HG03354 (cell line): ENCODE measurements around the gene SORCS2.

Source experiments
- ATAC-seq: cut with Tn5 transposase; IDR thresholded peaks from one replicate; pipeline ENCODE4 v1.9.1; 2021; ENCODE audit warnings: mild to moderate bottlenecking; ENCODE audit not compliant: unreplicated experiment, poor library complexity, severe bottlenecking

The SORCS2 gene

GRCh38 chr4:7465017-7465416, 272.7 kb downstream of the SORCS2 start:
- no peak for ATAC-seq

DNA sequence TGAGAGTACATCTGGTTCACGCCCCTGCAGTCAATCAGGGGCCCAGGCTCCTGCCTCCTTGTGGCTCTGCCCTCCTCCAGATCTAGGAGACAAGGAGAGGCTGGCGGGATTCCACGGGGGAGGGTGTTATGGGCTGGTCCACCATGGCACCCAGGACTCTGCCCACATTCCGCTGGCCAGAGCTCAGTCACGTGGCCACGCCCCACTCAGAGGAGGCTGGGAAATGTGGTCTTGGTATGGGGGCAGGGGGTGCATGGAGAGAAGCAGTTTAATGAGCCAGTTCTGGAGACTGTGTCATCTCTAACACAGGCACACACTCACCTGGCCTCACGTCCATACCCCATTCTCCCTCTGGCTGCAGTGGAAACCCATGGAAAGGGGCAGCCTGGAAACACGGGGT, 273.9 kb downstream of the SORCS2 start:
- ATAC-seq, result no peak

DNA sequence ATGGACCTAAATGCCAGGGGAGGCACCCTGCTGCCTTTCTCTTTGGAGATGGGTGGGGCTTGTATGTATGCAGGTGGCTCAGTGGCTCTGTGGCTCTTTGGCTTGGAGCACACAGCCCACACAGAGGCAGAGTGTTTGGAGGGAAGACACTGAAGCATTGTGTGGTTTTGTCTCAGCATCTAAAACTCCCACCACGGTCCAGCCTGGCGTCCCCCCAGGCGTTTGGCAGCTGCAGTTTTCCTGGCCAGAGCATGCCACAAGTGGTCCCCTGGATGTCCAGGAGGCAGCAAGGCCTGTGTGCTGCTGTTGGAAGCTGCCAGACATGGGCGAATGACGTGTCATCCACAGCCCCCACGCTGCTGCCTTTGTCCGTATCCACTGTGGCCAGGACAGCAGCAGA, 274.6 kb downstream of the SORCS2 start:
- ATAC-seq, result no peak

DNA sequence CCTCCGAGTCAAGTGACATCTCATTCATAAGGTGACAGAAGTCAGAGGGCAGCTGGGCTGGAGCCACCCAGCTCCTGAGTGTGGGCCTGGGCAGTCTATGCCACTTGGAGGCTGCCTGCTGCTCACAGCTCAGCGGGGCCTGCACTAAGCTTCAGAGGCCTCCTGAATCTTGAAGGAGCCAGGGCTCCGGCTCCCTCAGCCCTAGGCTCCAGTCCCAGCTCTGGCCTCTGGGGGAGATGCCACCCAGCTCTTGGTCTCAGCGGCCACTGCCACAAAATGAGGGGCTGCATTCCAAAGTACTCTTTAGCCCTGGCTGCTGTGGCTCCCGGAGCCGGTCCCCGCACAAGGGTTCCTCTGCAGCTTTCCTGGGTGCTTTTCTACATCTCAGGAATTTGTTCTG, 275.1 kb downstream of the SORCS2 start:
- ATAC-seq, result no peak

DNA sequence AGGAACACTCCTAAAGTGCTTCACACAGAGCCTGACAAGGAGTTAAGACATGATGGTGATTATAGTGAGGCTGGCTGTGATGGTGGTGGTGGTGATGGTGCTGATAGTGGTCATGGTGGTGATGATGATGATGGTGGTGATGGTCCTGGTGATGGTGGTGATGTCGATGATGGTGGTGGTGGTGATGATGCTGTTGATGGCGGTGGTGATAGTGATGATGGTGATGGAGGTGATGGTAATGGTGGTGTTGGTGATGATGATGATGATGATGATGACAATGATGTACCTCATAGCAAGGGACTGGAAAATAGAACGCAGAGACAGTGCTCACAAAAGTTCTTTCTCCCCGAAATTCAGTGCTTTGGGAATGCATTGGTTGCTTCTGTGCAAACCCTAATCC, 276.7 kb downstream of the SORCS2 start:
- no peak for ATAC-seq

GRCh38 chr4:7470111-7470510, 277.8 kb downstream of the SORCS2 start:
- ATAC-seq, result no peak

DNA sequence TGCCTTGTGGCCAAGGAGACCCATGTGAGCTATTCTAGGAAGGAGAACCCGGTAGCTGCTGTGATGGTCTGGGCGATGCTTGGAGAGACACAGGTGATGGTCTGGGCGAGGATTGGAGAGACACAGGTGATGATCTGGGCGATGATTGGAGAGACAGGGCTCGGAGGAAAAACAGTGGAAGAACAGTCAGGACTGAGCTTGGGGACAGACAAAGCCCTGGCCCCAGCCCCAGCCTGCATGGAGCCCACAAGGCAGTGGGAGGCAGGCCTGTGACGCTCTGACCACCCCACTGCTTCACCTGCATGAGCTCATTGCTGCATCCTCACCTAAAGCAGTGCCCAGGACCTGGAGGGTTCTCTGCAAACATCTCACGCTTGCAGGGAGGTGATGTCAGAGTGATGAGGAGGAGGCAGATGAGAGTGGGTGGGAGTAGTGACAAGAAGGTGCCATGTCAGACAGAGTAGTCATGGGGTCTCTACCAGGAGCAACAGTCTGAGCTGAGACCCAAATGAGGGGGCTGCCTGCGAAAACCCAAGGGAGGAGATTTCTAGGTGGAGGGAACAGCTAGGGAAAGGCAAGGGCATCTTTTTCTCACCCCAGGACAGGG, 278.3 kb downstream of the SORCS2 start:
- no peak for ATAC-seq

DNA sequence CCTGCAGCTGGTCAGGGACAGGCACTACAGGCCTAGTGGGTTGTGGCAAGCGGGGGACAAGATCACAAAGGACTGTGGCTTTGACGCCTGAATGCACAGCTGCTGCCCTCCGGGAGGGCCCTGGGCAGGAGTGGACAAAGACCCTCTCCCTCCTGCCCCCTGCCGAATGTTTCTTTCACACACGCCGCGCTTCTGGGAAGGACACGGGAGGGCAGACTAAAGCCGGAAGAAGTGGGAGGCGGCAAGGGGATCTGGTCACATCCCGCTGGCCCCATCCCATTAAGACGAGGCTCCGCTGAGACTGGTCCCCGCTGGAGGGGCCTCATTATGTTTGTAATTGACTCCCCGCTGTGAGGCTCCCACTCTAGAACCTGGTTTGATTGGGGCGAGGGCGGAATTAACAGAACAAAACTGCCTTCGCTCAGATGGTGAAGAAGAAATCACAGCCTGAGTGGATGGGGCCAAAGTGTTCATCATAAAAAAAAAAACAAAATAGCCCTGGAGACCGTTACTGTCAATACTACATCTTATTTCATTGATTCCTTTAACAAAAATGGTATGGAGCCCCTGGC, 280.2 kb downstream of the SORCS2 start:
- ATAC-seq, result no peak

DNA sequence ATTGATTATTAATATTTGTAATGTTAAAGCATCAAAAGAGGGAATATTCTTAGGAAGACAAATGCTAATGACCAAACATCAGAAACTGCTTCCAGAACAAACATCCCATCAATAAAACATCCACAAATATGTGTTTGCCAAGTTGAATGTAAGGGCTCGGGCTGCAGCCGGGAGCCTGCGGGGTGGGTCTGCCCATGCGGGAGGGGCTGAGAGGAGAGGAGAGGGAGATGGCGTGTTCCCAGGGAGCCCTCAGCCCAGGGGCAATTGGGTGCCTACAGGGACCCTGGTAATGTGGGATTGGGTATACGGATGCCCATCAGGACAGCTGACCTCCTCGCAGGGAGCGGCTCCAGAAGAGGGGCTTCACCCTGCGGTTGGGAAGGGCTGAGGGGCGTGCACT, 280.7 kb downstream of the SORCS2 start:
- no peak for ATAC-seq

GRCh38 chr4:7474320-7474719, 282.0 kb downstream of the SORCS2 start:
- ATAC-seq, result no peak

- ATAC-seq, result no peak
Measured at GRCh38 chr4:7475207-7475606, 282.9 kb downstream of the SORCS2 start.

GRCh38 chr4:7476820-7477219, 284.5 kb downstream of the SORCS2 start:
- no peak for ATAC-seq

DNA sequence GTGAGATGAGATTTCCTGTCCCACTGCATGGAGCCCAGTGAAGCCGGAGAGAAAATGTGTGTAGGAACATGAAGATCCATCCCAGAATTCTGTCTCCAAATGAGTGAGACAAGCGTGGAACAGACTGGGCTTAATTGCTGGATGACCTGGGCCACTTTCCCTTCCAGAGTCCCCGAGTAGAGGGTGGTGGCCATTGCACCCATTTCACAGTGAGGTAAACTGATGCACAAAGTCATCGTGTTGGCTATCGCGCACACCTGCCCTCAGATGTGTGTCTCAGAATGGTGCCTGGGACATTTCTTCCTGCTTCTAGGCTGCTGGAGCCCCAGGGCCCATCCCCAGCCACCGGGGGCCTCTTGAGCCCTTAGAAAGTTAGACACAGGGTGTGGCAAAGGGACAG, 285.4 kb downstream of the SORCS2 start:
- ATAC-seq, result no peak

DNA sequence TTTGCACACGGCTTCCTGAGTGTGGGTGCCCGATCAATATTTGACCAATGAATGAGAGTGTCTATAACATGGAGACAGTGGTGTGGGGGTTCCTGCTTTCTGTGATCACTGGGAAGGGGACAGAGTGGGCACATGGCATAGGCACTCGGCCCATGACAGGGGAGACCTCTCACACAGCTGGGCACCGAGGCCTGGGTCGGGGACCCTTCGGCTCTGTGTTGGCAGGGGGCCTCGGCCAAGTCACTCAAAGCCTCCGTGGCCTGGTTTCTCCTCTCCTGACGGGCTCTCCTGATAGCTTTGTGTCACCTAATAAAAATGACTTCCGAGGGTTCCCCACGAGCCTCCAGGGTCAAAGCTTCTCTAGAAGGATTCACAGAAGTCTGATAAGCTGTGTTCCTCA, 286.3 kb downstream of the SORCS2 start:
- no peak for ATAC-seq

- ATAC-seq, result no peak
Measured at GRCh38 chr4:7480423-7480822, 288.1 kb downstream of the SORCS2 start.

DNA sequence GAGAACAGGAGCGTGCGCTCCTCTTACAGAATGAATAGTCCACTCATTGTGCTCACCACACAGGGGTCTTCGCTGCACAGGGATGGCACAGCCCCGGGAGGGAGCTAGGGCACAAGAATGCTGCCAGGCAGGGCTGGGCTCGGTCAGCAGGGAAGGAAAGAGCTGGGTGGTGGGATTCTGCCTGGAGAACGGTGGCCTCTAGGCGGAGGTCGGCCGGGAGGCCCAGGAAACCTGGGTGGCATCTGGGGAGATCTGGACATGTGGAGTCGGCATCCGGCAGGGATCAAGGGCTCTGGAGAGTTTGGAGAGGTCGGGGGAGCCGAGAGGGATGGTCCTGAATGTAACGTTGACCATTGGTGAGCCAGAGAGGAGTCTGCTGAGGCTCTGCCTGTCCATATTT, 288.9 kb downstream of the SORCS2 start:
- no peak for ATAC-seq

DNA sequence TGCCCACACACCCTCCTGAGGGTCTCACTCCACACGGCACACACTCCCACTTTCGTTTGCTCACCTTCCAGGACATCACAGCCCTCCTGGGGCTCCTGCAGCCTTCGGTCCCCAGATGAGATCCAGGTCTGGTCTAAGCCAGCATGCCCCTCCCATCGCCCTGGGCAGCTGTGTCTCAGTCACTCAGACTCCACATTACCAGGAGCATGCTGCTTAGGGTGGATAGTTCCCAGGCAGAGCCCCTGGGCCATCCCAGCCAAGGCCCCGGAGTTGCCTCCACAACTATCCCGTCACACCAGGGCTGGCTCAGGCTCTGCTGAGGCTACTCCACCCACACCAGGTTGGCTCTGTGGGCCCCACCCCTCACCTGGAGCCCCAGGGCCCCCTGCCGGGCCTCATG, 292.8 kb downstream of the SORCS2 start:
- no peak for ATAC-seq

DNA sequence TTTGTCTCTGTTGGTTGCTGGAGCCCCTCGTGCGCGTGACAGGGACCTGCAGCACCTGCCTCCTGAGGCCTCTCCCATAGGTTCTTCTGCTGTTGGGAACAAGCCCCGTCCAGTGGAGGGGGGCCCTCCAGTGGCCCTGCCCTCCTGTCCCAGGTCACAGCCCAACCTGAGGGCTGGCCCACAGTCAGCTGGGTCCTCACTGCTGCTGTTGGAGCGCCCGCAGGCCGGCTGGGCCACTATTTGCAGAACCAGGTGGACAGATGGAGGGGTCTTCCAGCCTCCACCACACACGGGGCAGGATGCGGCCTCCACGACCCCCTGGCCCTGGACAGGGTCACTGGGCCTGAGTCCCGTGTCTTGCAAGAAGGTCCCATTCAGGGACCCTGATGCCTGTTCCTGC, 293.8 kb downstream of the SORCS2 start:
- no peak for ATAC-seq

- ATAC-seq, result no peak
Measured at GRCh38 chr4:7487502-7487901, 295.2 kb downstream of the SORCS2 start.

- ATAC-seq, result no peak
Measured at GRCh38 chr4:7487998-7488671, 295.8 kb downstream of the SORCS2 start.

DNA sequence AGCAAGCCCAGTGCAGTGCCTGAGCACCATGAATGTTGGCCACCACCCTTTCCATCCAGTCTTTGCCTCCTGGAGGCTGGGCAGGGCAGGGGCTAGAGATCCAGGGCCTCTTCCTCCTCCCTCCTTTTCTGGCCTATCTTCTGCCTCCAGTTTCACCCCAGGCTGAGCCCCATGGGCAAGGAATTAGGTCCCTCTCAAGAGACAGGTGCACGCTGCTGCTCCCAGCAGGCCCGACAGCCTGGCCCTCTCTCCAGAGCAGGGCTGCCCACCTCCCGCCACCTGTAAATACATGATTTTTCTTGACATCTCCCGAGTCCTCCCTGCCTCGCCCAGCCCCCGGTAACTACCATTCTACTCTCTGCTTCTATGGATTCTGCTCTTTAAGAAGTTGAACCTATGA, 299.6 kb downstream of the SORCS2 start:
- ATAC-seq, result no peak
